HG03469 (cell line): ENCODE data around the gene DRD4.
"Not testable (repeated sequence)": the region's sequence is repeated elsewhere in the genome, so short reads cannot be mapped to it uniquely, and the experiment has no call there.

Experiments used
- ATAC-seq: cut with Tn5 transposase; IDR thresholded peaks from one replicate; pipeline ENCODE4 v1.9.1; 2021; ENCODE audit warnings: mild to moderate bottlenecking, moderate library complexity, moderate number of reproducible peaks; ENCODE audit not compliant: unreplicated experiment

Gene DRD4

DNA sequence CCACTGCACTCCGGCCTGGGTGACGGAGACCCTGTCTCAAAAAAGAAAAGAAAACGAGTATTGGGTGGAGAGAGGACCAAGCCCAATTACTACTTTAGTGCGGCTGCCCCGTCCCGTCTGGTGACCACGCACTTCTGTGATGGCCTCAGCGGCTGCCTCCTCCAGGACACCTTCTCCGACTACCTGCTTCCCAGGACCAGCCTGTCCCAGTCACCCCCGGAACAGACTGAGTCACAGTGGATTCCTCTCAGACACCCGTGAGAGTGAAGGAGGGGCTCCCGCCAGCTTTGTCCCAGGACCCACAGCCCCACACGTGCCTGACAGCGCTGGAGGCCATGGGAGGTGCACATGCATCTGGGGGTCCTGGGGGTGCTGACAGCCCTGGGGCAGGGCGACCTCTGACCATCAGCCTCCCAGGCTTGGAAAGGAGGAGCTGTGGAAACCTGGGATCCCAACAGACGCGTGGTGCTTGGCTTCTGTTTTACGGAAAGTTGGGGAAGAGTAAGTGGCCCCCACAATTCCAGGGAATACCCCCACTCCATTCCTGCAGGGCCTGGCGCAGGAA lies 4.8 kb downstream of the DRD4 start:
- ATAC-seq: no peak

DNA sequence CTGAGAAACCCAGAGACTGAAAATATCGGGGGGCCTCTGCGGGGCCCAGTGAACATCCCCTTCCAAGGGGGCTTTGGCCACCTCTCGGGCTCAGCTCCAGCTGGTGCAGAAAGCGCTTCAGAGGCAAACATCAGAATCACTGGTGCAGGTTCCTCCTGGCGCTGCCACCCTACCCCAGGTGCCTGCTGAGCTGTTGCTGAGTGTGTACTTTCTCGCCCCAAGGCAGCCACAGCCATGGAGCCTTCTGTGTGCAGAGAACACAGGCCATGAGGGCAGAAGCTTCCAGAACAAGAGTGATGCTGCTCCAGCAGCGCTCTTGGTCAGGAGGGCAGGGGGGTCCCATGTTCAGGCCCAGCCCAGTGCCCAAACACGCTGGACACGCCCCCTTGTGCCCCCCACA lies 6.3 kb downstream of the DRD4 start:
- no peak for ATAC-seq

DNA sequence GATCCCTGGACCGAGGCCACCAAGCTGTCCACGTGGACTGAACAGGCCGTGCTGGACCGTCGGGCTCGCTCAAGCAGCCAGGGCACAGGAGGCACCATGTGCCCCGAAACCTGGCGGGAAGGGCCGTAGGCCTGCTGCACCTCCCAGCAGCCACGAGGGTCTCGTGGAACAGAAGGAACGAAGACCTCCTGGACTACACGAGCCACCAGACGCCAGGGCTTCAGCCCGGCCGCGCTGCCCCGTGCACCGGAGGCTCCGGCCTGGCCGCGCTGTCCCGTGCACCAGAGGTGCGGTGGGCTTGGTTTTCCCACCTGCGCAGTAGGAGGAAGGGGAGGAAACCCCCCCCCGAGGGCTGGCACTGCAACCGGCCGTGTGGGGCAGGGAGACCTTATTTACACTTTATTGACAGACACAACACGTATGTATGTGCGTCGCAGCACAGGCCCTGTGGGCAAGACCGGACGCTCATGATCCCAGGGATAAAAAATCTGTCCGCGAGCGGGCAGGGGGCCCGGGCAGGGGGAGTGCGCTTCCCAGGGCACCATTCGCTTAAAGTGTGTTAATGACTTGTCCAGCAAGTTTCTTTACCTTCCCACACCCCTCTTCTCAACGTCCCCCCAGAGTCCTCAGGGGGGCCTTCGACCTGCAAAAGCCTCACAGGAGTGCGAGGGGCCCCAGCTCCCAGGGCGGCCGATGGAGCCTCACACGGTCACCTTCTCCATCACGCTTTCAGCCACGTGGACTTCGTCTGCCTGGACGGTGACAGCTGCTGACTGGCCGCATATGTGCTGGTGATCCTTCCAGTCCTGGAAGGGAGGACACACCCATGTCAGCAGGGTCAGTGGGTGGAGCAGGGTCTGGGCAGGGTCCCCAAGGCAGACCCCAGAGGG lies 7.0 kb downstream of the DRD4 start:
- ATAC-seq: no peak

DNA sequence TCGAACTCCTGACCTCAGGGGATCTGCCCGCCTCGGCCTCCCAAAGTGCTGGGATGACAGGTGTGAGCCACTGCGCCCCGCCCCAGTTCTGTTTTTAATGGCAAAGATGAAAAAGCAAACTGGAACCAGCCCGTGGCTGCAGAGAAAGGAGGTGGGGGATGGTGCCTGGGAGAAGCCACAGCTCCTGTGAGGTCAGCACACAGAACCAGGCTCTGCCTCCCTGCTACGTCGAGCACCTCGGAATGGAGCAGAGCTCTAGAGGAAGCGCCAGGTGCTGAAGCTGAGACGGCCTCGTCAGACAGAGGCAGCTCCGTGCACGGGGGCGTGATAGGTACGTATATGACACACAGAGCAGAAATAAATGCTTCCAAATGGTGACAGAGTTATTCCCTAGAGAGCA lies 8.5 kb downstream of the DRD4 start:
- no peak for ATAC-seq

DNA sequence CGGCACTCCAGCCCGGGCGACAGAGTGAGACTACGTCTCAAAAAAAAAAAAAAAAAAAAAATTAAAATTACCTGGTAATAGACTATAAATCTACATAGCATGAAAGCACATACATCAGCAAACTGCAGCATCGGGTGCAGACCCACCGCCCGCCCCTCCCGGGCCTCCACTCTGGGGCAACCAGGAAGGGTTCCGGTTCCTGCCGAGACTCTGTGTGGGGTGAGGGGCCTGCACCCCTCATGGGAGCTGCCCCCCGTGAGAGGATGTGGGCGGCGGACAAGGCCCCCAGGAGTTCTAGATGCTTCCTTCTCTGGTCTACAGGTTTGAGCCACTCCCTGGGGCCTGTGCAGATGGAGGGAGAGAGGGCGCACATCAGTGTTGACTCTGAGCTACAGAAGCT lies 9.1 kb downstream of the DRD4 start:
- no peak for ATAC-seq

DNA sequence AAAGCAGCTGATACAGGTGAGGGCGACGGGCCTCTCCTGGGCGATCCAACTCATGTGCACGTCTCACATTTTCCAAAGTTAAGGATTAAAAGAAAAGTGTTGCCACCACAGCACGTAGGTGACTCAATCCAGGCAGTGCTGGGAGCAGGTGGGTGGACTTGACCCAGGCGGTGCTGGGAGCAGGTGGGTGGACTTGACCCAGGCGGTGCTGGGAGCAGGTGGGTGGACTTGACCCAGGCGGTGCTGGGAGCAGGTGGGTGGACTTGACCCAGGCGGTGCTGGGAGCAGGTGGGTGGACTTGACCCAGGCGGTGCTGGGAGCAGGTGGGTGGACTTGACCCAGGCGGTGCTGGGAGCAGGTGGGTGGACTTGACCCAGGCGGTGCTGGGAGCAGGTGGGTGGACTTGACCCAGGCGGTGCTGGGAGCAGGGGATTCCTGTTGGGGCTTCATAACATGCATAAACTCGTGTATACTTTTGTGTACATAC lies 10.6 kb downstream of the DRD4 start:
- ATAC-seq: not testable (repeated sequence)

DNA sequence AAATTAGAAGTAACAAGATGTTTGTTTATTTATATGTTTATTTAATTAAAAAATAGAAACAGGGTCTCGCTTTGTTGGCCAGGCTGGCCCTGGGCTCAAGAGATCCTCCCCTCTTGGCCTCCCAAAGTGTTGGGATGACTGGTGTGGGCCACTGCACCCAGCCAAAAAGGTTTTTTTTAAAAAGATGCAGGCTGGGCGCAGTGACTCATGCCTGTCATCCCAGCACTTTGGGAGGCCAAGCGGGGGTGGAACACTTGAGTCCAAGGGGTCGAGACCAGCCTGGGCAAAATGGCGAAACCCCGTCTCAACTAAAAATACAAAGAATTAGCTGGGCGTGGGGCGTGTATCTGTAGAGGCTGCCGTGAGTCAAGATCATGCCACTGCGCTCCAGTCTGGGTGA lies 13.4 kb downstream of the DRD4 start:
- no peak for ATAC-seq

DNA sequence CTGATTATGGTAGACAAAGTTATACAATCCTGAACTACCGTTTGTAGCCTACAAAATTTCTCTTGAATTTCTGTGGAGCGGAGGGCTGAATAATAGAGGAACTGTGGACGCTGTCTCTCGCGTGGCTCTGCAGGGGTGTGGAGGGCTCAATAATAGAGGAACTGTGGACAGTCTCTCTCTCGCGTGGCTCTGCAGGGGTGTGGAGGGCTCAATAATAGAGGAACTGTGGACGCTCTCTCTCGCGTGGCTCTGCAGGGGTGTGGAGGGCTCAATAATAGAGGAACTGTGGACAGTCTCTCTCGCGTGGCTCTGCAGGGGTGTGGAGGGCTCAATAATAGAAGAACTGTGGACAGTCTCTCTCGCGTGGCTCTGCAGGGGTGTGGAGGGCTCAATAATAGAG lies 16.1 kb downstream of the DRD4 start:
- ATAC-seq: not testable (repeated sequence)

DNA sequence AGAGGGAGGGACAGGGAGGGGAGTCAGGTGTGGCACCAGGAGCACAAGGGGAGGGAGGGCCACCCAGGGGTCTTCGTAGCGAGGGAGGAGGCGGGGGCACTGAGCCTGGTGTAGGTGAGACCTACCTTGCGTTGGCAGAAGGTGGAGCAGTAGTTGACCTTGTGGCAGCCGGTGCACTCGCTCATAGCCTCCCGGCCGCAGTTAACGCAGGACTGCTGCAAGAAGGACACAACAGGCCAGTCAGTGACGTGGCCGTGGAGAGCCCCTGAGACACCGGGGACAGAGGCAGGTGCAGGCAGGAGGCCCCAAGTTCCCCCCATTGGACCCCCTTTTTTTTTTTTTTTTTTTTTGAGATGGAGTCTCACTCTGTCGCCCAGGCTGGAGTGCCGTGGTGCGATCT lies 16.8 kb downstream of the DRD4 start:
- no peak for ATAC-seq

DNA sequence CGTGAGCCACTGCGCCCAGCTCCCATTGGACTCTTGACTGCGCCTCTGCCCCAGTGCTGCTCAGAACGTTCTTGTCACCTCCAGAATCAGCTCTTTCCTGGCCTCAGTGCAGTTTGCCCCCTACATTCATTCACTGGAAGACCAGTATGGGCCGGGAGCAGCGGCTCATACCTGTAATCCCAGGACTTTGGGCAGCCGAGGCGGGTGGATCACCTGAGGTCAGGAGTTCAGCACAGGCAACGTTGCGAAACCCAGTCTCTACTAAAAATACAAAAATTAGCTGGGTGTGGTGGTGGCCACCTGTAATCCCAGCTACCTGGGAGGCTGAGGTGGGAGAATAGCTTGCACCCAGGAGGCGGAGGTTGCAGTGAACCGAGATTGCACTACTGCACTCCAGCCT lies 17.4 kb downstream of the DRD4 start:
- not testable (repeated sequence) for ATAC-seq

DNA sequence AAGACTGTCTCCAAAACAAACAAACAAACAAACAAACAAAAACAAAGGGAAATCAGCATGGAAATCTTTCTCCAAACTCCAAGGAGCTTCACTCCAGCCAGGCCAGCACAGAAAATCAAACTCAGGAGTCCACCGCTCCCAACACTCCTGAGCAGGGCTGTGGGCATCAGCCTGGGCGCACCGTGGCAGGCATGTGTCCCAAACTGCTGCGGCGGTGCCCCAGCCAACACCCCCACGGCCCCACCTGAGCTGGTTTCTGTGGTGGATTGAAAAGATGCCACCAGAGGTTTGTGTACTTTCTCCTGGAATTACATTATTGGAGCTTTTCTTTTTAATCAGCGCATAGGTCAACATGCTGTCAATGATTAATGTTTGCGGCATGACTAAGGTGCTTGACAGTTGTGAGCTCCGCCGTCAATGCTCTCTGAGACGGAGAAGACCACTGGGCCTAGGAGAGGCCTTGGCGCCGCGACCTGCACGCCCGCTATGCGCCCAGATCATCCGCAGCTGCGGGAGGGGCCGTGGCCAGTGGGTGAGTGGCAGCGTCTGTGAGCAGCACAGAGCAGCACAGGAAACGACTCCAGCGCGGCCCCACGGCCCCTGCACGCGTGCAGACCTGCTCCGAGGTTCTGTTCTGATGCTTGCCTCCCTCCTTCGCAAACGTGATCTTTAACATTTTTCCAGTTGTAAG lies 18.1 kb downstream of the DRD4 start:
- no peak for ATAC-seq

DNA sequence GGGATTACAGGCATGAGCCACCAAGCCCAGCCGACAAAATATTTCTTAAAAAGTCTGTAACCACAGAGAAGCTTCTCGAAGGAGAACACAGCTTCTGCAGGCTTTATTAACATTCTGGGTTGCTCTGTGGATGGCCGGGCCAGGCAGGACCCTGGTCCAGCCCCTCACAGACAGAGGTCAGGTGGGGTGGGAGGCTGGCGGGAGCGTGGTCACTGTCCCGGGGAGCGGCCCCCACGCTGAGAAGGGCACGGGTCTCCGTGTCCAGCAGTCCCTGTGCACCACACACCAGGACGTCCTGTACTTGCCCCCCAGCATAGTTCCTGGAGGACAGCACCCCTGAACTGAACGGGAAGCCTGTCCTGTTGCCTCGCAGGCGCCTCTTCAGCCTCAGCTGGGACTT lies 19.4 kb downstream of the DRD4 start:
- no peak for ATAC-seq

DNA sequence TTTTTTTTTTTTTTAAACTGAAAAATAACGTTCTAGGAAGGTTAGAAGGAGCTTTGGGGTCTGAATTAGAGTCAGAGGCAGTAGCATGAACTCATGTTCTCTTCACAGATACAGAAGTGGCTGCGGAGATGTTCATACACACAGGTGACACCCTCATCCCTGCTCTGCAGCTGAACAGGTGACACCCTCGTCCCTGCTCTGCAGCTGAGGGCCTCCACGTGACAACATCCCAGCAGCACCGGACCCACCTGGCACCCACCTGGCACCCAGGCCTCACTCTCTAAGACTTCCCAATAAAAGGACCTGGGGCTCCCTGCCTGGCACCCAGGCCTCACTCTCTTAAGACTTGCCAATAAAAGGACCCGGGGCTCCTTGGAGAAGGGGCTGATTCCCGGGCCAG lies 19.8 kb downstream of the DRD4 start:
- no peak for ATAC-seq

DNA sequence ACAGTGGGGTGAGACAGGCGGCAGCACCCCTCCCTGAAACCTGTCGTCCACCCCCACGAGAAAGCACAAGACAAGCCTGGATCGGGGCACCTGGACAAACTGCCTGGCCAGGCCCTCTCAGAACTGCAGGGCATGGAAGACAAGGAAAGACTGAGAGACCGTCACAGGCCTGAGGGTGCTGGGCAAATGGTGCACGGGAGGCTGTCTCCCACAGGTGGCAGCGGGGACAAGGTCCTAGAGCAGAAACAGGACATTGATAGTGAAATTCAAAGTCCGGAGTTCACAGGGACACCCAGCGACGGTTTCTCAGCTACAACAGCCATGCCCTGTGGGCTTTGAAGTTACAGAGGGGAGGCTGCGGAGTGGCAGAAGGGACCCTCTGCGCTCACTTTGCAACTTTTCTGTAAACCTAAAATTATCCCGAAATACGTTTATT lies 20.6 kb downstream of the DRD4 start:
- no peak for ATAC-seq

DNA sequence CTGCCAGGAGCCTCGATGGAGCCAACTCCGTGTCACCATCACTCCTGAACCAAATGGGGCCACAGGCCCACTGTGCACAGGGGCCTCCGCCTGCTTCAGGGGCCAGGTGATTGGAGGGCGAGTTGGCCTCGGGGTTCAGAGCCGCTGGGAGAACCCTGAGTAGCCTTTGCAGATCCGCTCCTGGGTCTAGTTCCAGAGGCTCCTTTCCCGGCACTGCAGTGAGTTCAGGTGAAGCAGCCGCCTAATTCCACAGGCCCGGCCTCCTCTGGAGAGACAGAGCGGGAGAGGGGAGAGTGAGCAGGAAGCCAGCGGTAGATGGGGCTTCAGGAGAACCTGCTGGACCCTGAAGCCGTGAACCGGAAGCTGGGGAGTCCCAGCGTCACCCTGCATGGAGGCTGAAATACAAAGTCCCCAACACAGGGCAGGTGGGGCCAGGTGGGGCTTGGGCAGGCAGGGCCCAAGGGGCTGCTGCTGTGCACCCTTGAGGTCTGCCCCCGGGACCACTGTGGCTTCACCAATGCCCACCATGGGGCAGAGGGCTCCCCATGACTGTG lies 22.5 kb downstream of the DRD4 start:
- no peak for ATAC-seq

DNA sequence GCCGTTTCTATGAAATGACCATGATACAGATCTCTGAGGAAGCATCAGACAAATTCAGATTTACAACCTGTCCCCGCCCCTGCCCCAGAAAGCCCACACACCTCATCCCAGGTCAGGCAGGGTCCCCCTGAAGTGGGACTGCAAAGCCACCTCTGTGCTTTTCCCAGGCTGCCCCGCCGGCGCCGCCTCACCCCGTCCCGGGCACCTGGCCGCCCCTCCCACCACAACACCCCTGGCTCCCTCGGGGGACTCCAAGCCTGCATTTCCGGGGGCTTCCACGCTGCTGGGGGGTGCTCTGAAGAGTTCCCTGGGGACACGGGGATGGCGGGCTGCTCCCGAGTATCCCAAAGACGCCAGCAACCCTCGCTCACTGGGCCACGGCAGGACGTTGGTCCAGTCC lies 23.2 kb downstream of the DRD4 start:
- ATAC-seq: no peak

DNA sequence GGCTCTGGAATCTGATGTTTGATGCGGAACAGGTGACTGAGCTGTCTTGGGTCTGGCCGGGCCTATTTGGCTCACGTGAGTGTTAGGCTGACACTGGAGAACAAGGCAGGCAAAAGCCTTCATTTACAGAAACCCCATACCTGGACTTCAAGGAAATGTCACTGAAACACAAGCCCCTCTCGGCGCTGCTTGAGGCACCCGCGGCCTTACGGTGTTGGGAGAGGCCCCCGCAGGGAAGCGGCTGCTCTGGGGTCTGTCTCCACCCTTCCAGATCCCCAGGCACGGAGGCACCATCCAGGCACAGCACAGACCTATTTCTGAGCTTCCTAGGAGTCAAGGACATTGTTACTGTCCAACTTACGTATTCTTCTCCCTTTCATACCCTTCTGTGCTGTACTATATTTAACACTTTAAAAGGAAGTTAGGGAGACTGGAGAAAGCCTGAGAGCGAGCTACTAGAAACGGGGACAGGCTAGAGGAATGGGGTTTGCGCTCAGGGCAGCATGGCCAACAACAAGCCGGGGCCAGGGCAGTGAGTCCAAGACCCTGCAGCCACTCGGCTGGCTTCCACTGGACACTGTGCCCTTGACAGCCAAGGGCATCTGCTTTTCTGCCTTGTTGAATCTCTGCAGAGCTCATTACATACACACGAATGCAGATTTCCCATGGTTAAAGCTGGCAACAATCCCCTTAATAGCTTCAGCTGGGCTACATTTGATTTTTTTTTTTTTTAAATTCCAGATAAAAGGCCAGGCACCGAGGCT lies 23.8 kb downstream of the DRD4 start:
- ATAC-seq: no peak

DNA sequence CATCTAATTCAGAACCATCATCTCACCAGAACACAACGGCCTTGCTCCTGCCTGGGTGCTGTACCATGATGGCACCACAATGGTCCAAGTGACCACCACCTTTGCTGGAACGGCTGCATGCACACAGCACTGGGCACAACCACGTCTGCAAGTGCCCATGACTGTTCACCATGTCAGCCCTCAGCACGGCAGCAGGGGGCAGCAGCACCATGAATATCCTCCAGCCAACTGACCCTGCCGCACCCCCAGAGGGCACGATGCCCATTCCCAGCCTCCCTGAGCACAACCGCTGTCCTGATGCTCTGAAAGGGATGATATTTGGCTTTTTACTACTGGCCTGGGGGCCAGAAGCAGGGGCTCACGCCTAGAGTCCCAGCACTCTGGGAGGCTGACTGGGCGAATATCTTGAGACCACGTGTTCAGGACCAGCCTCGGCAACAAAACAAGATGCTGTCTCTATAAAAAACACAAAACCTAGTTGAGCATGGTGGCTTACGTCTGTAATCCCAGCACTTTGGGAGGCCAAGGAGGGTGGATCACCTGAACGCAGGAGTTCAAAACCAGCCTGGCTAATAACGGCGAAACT lies 25.7 kb downstream of the DRD4 start:
- no peak for ATAC-seq

DNA sequence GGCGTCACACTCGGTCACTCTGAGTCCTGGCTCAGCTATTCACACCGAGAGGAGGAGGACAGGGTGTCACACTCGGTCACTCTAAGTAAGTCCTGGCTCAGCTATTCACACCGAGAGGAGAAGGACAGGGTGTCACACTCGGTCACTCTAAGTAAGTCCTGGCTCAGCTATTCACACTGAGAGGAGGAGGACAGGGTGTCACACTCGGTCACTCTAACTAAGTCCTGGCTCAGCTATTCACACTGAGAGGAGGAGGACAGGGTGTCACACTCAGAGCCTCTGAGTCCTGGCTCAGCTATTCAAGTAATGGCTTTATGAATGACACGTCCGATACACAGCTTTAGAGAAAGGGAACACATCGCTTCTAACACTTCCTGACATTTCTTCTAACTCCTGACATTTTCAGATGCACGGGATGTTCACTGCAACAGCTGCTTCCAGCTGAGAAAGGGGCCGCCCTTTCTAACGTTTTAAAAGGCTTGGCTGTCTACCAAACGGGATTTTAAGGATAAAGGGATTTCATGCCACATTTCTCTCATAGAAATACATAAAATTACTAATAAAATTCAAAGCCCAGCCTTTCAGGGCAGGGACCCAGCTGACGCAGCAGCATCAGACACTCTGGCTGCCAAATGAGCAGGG lies 28.1 kb downstream of the DRD4 start:
- no peak for ATAC-seq

DNA sequence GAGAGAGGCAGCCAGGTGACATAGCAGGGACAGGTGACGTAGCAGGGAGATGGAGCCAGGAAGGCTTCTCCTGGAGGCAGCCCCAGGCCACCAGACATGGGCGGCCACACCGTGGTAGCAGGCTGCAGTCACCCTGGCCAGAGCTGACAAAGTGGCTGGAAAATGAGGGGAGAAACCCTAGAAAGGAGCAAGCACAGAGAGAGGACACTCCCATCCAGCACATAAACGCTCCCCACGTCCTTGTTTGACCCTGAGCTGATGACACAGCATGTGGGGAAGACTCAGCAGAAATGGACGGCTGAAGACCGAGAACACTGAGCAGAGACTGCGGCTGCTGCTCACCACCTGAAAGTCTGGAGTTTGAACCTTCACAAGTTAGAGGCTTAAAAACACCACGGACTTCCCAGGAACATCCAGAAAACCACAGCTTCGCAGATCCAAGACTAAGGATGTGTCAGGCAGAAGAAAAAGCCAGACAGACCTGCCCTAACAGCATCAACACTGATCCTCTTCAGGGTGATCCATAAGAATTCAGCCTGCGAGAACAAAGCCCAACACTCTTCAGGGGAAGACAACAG lies 28.7 kb downstream of the DRD4 start:
- ATAC-seq: no peak
